Adrenal gland (tissue), 12 donors: ENCODE data around the gene HOMEZ. TPM values are rescaled to one million over a fixed set of nuclear protein-coding genes. Genes with fewer than 3 reads are reported as not detected.

Source experiments
- DNase-seq, 7 donors: peaks; one replicate each; pipeline ENCODE4 v3.0.0-alpha.2; 2019 to 2020
- H3K27ac ChIP-seq, 5 donors: fragments of 200-600 bp; sonication (generic) in 4 of 5; 1 replicate in 3 of 5; 2 replicates in 2 of 5; pipeline versions ENCODE4 v1.5.1 to v1.8.0; 2016 to 2020; ENCODE audit warnings: mild to moderate bottlenecking in 1 of 5
- H3K27me3 ChIP-seq: fragments of 200-600 bp; 2 replicates; pipeline ENCODE4 v1.8.0; 2021
- H3K36me3 ChIP-seq, 2 donors: fragments of 200-600 bp; replicated peaks in 1 of 2; 1 replicate in 1 of 2; 2 replicates in 1 of 2; pipeline versions ENCODE4 v1.5.1 to v1.8.0; 2018 to 2022
- H3K4me1 ChIP-seq, 2 donors: fragments of 200-600 bp; replicated peaks in 1 of 2; 1 replicate in 1 of 2; 2 replicates in 1 of 2; pipeline versions ENCODE4 v1.5.1 to v1.8.0; 2018 to 2021
- H3K4me3 ChIP-seq, 4 donors: fragments of 200-600 bp; sonication (generic) in 3 of 4; one replicate each; pipeline ENCODE4 v1.5.1; 2016 to 2018
- H3K9me3 ChIP-seq, 3 donors: fragments of 200-600 bp; sonication (generic) in 1 of 3; replicated peaks in 1 of 3; 1 replicate in 2 of 3; 2 replicates in 1 of 3; pipeline versions ENCODE4 v1.5.1 to v1.8.0; 2016 to 2021
- POLR2A ChIP-seq, 2 donors: fragments of 450-650 bp; IDR thresholded peaks; one replicate each; pipeline ENCODE4 v1.6.1; 2017; ENCODE audit warnings: antibody characterized with exemption in 2 of 2, mild to moderate bottlenecking in 2 of 2, moderate library complexity in 1 of 2
- WGBS, 4 donors: extraction: QIAGEN DNeasy Blood & Tissue Kit in 2 of 4; methylation state at CpG; one replicate each; pipeline versions ENCODE4 v1.1.5 to v1.1.7; 2013 to 2017; 5-methylcytosine and 5-hydroxymethylcytosine counted together
- intact Hi-C, 2 donors: fragments of 100-400 bp; cut with DNase I; formaldehyde crosslinking; loops; one replicate each; pipeline versions ENCODE4 v1.14.1 to v1.15.0; 2022 to 2023
- polyA plus RNA-seq, 3 donors: library from polyadenylated mRNA; stranded (reverse); fragments of 200-250 nt in 2 of 3; fragments of 350-450 nt in 1 of 3; fragmentation: Illumina TruSeq in 1 of 3; extraction: RNeasy Lipid Tissue Mini Kit (QIAGEN cat#74804) in 1 of 3; gene quantifications; one replicate each; pipeline ENCODE4 v1.2.3, GENCODE V29; 2013 to 2014
- total RNA-seq, 9 donors: library from RNA; depleted of rRNA in 4 of 9; stranded (reverse); fragments of >200 nt in 4 of 9; fragments of 120-200 nt in 1 of 9; fragmentation: NEBNext Ultra II Directional in 1 of 9; extraction: Animal tissue kit (Norgen Biotek cat#: 25700) in 1 of 9; gene quantifications; one replicate each; pipeline versions ENCODE4 v1.1.0 to v1.2.4, GENCODE V29; 2013 to 2023
- TF ChIP-seq, protein P1 (sequence below), 6 experiments: fragments of 450-650 bp in 4 of 6; fragments of 200-600 bp in 2 of 6; sonication (generic) in 1 of 6; IDR thresholded peaks; 1 replicate in 5 of 6; 2 replicates in 1 of 6; pipeline versions ENCODE4 v1.5.1 to v1.8.0; 2016 to 2021; ENCODE audit warnings: antibody characterized with exemption in 6 of 6, mild to moderate bottlenecking in 2 of 6, moderate library complexity in 1 of 6
- donor health status: healthy with polysubstance abuse.
- donor health status: Bipolar disorder and iron deficiency.
- donor health status: DM: yes; HTN: yes; CAD: no.
- donor health status: DM: no; HTN: no; CAD: no.
- donor health status: DM: no; HTN: no; CAD: no.
- donor health status: DM: yes; HTN: yes; CAD: no.

HOMEZ gene
- total and polyA plus RNA-seq, 12 donors = 4.5 to 15.0 (median 9.0) TPM

GRCh38 chr14:23301288-23301968 lies 15.5 kb upstream of the HOMEZ start:
- Histone ChIP-seq H3K4me3 (peak overlapping the region in 2 of 4 donors; percentile 47 to 64), H3K9me3 (no peaks in the 10 kb centered on the region), H3K27ac (peak overlapping the region; percentile 88 to 99 (median 97)), H3K27me3 (no peaks in the 10 kb centered on the region), H3K36me3 (peaks cover 0 to 5% of the 10 kb centered on the region in 2 donors), H3K4me1 (peaks cover 21 to 26% of the 10 kb centered on the region in 2 donors)
- WGBS, 4 donors = 0 to 5% (median 0%) methylated on average over 10 to 87 of the region's 87 CpGs
- intact Hi-C loops = no loop called here
- TF ChIP-seq, protein P1, sequence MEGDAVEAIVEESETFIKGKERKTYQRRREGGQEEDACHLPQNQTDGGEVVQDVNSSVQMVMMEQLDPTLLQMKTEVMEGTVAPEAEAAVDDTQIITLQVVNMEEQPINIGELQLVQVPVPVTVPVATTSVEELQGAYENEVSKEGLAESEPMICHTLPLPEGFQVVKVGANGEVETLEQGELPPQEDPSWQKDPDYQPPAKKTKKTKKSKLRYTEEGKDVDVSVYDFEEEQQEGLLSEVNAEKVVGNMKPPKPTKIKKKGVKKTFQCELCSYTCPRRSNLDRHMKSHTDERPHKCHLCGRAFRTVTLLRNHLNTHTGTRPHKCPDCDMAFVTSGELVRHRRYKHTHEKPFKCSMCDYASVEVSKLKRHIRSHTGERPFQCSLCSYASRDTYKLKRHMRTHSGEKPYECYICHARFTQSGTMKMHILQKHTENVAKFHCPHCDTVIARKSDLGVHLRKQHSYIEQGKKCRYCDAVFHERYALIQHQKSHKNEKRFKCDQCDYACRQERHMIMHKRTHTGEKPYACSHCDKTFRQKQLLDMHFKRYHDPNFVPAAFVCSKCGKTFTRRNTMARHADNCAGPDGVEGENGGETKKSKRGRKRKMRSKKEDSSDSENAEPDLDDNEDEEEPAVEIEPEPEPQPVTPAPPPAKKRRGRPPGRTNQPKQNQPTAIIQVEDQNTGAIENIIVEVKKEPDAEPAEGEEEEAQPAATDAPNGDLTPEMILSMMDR (IDR thresholded peaks at IDR 0.05) = peak; percentile 39 to 92 (median 72)
- TF ChIP-seq POLR2A (IDR thresholded peaks at IDR 0.05) = peak; percentile 58 to 76
- DNase-seq = peak; percentile 97 to 99 (median 98)

- intact Hi-C loops = no loop called here
- Histone ChIP-seq H3K4me1 (peaks cover 15 to 20% of the 10 kb centered on the region in 2 donors), H3K27me3 (no peaks in the 10 kb centered on the region), H3K27ac (peak overlapping the region; percentile 81 to 99 (median 95)), H3K36me3 (peaks cover 0 to 5% of the 10 kb centered on the region in 2 donors), H3K9me3 (no peaks in the 10 kb centered on the region), H3K4me3 (peak overlapping the region in 3 of 4 donors; percentile 47 to 64 (median 58))
- WGBS, 4 donors = 1 to 4% (median 3%) methylated on average over 12 to 13 of the region's 13 CpGs
- DNase-seq = peak; percentile 65 to 82 (median 77)
- TF ChIP-seq, protein P1 (IDR thresholded peaks at IDR 0.05) = no peak
- TF ChIP-seq POLR2A (IDR thresholded peaks at IDR 0.05) = peak in 1 of 2 donors; percentile 50
Measured at GRCh38 chr14:23300687-23301223, 14.8 kb upstream of the HOMEZ start.

DNA sequence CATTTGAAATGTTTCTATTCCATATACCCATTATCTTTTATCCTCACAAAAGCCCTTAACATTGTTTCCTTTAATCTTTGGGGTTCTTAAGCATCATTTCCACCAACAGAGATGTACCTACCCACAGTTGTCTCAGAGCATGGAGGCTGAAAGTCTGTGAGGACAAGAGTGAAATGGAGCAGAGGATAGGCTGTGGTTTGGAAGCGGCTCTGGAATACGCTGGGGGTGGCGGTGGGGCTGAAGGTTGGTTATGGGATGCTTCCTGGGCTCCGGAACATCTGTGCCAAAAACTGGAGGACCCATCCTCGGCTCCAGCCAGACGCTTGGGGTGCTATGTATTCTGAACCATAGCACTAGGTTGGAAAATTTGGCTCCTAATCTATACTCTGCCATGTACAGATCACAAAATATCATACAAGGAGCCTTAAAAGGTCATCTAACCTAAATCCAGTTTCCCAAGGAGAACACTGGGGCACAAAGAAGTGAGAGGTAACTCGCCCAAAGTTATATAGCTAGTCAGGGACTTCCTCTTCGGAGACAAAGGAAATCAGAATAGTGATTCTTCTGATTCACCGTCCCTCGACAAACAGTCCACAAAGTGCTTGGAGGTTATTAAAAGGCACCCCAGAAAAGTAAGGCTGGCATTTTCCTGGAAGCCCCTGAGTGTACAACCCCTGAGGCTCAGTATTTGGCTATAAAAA lies 14.2 kb upstream of the HOMEZ start:
- H3K4me3 ChIP-seq = peak overlapping the region in 3 of 4 donors; percentile 47 to 64 (median 58)
- WGBS, 4 donors = 66 to 69% (median 68%) methylated on average over 10 of the region's 10 CpGs
- intact Hi-C loops = loop anchor here in 1 of 2 donors (10.0 kb wide), 1 partner anchor 175 kb away; no protein-coding TSS in a partner anchor
- H3K4me1 ChIP-seq = peaks cover 14 to 22% of the 10 kb centered on the region in 2 donors
- peaks cover 0 to 5% of the 10 kb centered on the region in 2 donors for H3K36me3 ChIP-seq
- TF ChIP-seq, protein P1 (IDR thresholded peaks at IDR 0.05) = no peak
- no peak for TF ChIP-seq POLR2A (IDR thresholded peaks at IDR 0.05)
- H3K27ac ChIP-seq = peak overlapping the region; percentile 81 to 99 (median 95)
- no peaks in the 10 kb centered on the region for H3K27me3 ChIP-seq
- no peaks in the 10 kb centered on the region for H3K9me3 ChIP-seq
- DNase-seq = peak in 1 of 7 donors; percentile 59
